CD4-positive, alpha-beta T cell treated with Interleukin-15 for 4 hours (primary cell): ENCODE results near the gene PLD4.
"Not testable (repeated sequence)": the region's sequence is repeated elsewhere in the genome, so short reads cannot be mapped to it uniquely, and the experiment has no call there.

Experiments used
- DNase-seq: peaks from one replicate; pipeline ENCODE4 v3.0.0-alpha.2; 2020; ENCODE audit warnings: low spot score

Gene PLD4

DNA sequence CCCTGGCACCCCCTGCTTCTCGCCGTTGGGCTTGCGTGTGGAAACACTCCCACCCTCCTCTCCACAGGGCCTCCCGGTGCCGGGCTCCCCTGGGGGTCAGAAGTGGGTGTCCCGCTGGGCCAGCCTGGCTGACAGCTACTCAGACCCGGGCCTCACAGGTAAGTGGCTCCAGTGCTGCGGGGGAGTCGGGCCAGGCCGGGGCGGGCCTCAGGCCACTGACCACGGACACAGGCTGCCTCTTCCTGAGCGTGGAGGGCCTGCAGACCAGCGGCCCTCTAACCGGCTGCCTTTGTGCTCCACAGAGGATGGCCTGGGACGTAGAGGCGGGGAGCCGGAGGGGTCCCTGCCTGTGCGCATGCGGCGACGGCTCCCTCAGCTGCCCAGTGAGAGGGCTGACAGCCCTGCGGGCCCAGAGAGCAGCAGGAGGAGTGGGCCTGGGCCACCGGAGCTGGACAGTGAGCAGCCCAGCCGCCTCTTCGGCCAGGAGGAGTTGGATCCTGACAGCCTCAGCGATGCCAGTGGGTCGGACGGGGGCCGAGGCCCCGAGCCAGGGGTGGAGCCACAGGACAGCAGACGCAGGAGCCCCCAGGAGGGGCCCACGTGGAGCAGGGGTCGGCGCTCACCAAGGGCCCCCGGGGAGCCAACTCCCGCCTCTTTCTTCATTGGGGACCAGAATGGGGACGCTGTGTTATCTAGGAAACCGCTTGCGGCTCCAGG is 38.5 kb upstream of the PLD4 start:
- DNase-seq = no peak

- DNase-seq = no peak
These were observed 37.7 kb upstream of the PLD4 start for GRCh38 chr14:104886690-104887622.

- DNase-seq = no peak
These were observed 36.8 kb upstream of the PLD4 start for GRCh38 chr14:104887623-104888488.

- DNase-seq = no peak
These were observed 35.9 kb upstream of the PLD4 start for GRCh38 chr14:104888489-104889374.

- no peak for DNase-seq
These were observed 35.3 kb upstream of the PLD4 start for GRCh38 chr14:104889375-104889757.

- DNase-seq = not testable (repeated sequence)
These were observed 34.4 kb upstream of the PLD4 start for GRCh38 chr14:104890292-104890691.

DNA sequence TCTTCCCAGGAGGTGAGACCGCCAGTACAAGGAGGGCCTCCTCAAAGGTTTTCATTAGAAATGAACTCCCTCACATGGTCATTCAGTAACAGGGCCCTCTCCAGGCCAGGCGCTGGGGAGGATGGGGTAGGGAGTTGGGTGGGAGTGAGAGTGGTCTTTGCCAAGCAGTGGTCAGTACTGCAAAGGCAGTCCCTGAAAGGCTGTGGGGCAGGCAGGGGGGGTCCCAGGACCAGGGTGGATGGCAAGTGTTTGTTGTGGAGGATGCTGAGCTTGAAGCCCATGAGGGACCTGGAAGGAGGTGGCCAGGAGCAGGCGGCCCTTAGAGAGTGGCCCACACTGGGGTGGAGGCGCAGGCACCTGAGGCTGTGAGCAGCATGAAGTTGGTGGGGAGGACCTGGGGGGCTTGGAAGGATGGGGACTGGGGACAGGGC is 33.5 kb upstream of the PLD4 start:
- no peak for DNase-seq

DNA sequence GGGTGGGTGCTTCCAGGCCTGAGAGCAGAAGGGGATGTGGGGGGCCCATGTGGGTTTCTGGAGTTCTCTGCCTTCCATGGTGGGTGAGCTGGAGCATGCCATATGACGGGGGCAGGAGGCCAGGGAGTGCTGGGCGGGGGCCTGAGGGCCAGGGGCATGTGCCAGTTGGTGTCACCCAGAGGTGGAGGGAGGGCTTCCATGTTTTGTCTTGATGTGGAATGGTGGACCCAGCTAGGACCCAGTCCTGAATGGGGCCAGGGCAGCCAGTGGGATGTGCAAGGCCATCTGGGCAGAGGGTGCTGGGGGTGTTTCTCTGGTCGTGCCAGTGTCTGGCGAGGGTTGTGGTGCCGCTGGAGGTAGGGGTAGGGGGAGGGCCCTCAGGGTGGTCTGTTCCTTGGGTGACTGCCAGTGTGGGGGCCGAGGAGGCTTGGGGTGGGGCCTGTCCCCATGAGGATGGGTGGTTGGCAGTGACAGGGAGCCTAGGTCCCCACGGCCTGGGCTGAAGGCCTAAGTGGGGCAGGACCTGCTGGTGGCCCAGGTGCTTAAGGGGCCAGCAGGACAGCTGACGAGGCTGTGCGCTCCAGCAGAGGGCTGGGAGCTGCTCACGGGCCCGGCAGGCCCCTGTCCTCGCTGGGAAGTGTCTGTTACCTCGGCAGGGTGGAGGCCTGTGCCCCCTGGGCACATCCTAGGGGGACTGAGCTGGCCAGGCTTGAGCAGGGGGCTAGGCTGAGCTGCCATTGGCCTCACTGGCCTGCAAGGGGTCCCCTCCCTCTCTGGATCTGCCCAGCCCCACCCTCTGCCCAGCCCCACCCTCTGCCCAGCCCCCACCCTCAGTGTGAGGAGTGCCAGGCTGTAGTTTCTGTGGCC is 32.8 kb upstream of the PLD4 start:
- DNase-seq = no peak

GRCh38 chr14:104892531-104893434 is 31.9 kb upstream of the PLD4 start:
- DNase-seq = no peak

GRCh38 chr14:104893435-104894207 is 31.1 kb upstream of the PLD4 start:
- DNase-seq = no peak

- no peak for DNase-seq
These were observed 30.1 kb upstream of the PLD4 start for GRCh38 chr14:104894331-104895206.

GRCh38 chr14:104895207-104895785 is 29.4 kb upstream of the PLD4 start:
- DNase-seq = no peak

DNA sequence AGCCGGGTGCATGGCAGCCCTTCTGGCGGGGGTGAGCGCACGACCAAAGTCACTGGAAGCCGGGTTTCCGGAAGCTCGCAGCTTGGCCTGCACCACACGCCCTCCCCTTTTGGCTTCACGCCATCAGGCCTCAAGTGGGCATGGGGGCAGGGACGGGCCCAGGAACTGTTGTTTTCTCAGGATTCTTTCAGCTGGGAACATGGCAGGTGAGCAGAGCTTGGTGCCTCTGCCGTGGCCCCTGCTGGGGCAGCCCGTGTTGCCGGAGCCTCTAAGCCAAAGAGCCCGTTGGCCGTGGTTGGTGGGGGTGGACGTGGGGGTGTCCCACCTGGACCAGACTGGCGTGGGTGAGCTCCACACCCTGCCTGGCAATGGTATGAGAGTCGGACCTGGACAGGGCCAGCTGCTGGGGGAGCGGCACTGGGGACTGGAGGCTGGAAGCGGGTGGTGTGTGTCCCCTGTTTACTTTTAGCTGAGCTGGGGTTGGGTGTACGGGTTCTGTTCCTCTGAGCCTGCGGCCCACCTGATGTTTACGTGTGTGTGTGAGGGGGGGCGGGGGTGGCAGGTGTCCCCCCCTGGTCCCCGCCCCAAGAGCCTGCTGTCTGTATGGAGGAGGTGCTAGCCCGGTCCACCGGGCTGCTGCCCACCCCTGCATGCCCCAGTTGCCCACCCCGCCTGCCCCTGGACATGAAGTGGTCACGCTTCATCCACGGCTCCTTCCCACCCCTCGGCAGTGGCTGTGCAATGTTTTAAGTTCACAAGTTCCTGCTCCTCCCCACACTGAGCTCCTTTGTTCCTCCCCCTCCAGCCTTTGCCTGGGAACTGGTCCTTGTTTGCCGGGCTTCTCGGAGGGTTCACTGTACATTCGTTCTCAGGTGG is 28.7 kb upstream of the PLD4 start:
- DNase-seq = no peak

GRCh38 chr14:104897330-104898194 is 27.1 kb upstream of the PLD4 start:
- no peak for DNase-seq

GRCh38 chr14:104898195-104898558 is 26.5 kb upstream of the PLD4 start:
- DNase-seq = no peak
